HUES48 (cell line): ENCODE data around the gene HES2.
"Not testable (repeated sequence)": the region's sequence is repeated elsewhere in the genome, so short reads cannot be mapped to it uniquely, and the experiment has no call there.

Experiments
- H3K27ac ChIP-seq: one replicate; pipeline ENCODE4 v1.7.0; 2013; ENCODE audit warnings: low read depth, low read length, inconsistent platforms
- H3K27me3 ChIP-seq: 2 replicates; pipeline ENCODE4 v1.6.1; 2013; ENCODE audit warnings: mild to moderate bottlenecking, low read length; ENCODE audit not compliant: control insufficient read depth, insufficient read depth
- H3K36me3 ChIP-seq: 2 replicates; pipeline ENCODE4 v1.6.1; 2013; ENCODE audit warnings: low read length; ENCODE audit not compliant: control insufficient read depth, insufficient read depth
- H3K4me1 ChIP-seq: 2 replicates; pipeline ENCODE4 v1.6.1; 2013; ENCODE audit warnings: mild to moderate bottlenecking, low read length; ENCODE audit not compliant: control insufficient read depth, insufficient read depth
- H3K4me3 ChIP-seq: 2 replicates; pipeline ENCODE4 v1.5.1; 2013; ENCODE audit warnings: mild to moderate bottlenecking, low read depth, low read length
- H3K9ac ChIP-seq: 2 replicates; pipeline ENCODE4 v1.6.1; 2013; ENCODE audit warnings: mild to moderate bottlenecking, low read depth, low read length, moderate library complexity
- H3K9me3 ChIP-seq: 2 replicates; pipeline ENCODE4 v1.6.1; 2013; ENCODE audit warnings: low read length; ENCODE audit not compliant: control insufficient read depth, insufficient read depth

HES2 gene

GRCh38 chr1:6462412-6463119 is 42.8 kb upstream of the HES2 start:
- H3K27me3 ChIP-seq: no peaks in the 10 kb centered on the region
- H3K4me1 ChIP-seq: peaks cover 10% of the 10 kb centered on the region; the same call in 1 of the 2 replicates
- H3K36me3 ChIP-seq: peaks cover 11% of the 10 kb centered on the region
- H3K27ac ChIP-seq: no peak overlapping the region
- no peak overlapping the region for H3K9ac ChIP-seq
- H3K9me3 ChIP-seq: no peaks in the 10 kb centered on the region
- no peak overlapping the region for H3K4me3 ChIP-seq

DNA sequence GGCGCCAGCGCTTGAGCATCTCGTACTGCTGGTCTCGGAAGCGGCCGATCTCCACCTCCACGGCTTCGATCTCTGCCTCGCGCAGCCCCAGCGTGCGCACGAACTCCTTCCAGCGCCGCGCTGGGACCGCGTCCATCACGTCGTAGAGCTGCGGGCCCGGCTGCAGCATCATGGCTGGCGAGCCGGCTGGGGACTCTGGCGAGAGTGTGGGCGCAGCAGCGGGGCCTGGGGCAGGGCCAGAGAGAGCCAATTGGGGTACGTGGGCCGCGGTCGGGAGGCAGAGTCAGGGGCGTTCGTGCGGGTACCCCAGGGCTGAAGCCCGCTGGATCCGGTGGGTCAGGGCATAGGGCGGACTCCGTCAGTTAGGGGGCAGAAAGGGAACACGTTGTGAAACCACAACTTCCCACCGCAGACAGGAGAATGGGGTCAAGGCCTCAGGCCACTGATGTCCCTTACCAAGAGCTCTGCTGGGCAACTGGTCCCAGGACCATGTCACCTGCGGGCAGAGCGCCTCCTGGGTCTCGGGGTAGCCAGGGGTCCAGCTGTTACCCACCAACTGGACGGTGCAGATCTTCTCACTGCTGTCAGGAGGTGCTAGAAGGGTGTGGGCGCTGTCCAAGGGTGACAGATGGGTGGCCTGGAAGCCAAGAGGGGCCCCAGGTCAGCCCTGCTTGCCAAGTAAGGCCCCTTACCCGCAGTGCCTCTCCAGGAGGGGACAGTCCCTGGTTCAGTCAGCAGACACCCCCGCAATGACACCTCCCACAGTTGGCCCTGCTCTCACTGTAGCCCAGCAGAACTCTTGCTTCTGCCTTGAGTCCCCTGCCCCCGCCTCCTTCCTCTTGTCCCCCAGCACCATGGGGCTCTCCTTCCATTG is 42.1 kb upstream of the HES2 start:
- H3K27ac ChIP-seq: no peak overlapping the region
- no peaks in the 10 kb centered on the region for H3K27me3 ChIP-seq
- H3K9ac ChIP-seq: no peak overlapping the region
- H3K36me3 ChIP-seq: peaks cover 11% of the 10 kb centered on the region
- no peak overlapping the region for H3K4me3 ChIP-seq
- H3K9me3 ChIP-seq: no peaks in the 10 kb centered on the region
- peaks cover 10% of the 10 kb centered on the region; the same call in 1 of the 2 replicates for H3K4me1 ChIP-seq

DNA sequence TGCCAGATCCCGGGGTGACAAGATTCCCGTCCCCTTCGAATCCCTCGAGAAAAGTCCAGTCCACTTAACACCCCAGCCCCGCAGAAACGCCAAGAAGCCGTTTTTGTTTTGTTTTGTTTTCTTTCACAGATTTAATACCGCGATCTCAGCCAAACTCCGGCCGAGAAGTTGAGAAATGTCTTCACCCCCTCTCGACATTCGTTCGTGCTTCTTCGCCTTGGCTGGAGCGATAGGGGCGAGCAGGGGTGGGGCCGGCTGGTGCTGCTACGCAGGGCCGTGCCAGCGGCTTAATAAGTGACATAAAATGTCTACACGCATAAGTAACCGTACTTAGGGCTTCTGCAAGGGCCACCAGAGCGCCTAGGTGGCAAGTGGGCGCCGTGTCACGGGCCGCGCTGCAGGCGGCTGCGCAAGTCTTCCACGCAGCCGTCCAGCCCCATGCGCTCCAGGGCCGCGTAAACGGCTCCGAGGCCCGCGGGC is 41.4 kb upstream of the HES2 start:
- Histone ChIP-seq H3K4me1 (peaks cover 10% of the 10 kb centered on the region; the same call in 1 of the 2 replicates), H3K36me3 (peaks cover 11% of the 10 kb centered on the region), H3K27me3 (peaks cover under 1% of the 10 kb centered on the region; the same call in 1 of the 2 replicates), H3K9me3 (no peaks in the 10 kb centered on the region), H3K9ac (no peak overlapping the region), H3K4me3 (no peak overlapping the region), H3K27ac (no peak overlapping the region)

- no peaks in the 10 kb centered on the region for H3K9me3 ChIP-seq
- H3K27me3 ChIP-seq: peaks cover 6% of the 10 kb centered on the region; the same call in 1 of the 2 replicates
- H3K9ac ChIP-seq: no peak overlapping the region
- peaks cover 11% of the 10 kb centered on the region for H3K36me3 ChIP-seq
- peak overlapping the region; percentile 21; the same call in 1 of the 2 replicates for H3K4me3 ChIP-seq
- H3K4me1 ChIP-seq: peaks cover 8% of the 10 kb centered on the region; the same call in 1 of the 2 replicates
- no peak overlapping the region for H3K27ac ChIP-seq
Measured at GRCh38 chr1:6460301-6461050, 40.8 kb upstream of the HES2 start.

GRCh38 chr1:6459850-6460265 is 40.1 kb upstream of the HES2 start:
- Histone ChIP-seq H3K4me3 (peak overlapping the region; percentile 21; the same call in 1 of the 2 replicates), H3K27me3 (peaks cover 12% of the 10 kb centered on the region; the same call in 1 of the 2 replicates), H3K9ac (no peak overlapping the region), H3K36me3 (peaks cover 11% of the 10 kb centered on the region), H3K27ac (no peak overlapping the region), H3K4me1 (peaks cover 6% of the 10 kb centered on the region; the same call in 1 of the 2 replicates), H3K9me3 (no peaks in the 10 kb centered on the region)

DNA sequence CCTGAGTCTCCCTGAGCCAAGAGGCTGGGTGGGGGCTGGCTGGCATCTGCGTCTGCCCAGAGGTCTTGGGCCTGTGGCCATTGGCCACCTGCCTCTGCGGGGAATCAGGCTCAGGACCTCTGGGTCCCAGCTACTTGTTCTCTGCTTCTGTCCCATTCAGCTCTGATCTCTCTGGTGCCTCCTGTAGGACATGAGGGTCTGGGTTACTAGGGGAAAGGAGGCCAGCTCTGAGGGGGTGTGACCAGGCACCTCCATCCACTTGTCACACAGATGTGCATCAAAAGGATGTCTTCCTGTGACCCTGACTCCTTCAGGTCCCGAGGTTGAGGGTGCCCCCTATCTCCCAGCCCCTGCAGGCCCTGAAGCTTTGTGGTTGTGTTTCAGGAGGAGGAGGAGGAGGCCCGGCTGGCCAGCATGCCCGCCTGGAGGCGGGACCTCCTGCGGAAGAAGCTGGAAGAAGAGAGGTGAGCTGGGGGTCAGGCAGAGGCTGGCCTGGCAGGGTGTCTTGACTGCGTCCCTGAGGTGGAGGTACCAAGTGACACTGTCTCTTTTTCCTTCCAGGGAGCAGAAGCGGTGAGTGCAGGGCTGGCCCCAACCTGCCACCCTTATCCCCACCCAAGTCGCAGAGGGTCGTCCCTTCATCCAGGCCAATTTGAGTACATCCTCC is 37.2 kb upstream of the HES2 start:
- peaks cover 6% of the 10 kb centered on the region; the same call in 1 of the 2 replicates for H3K4me1 ChIP-seq
- H3K27ac ChIP-seq: no peak overlapping the region
- H3K27me3 ChIP-seq: peaks cover 29% of the 10 kb centered on the region

DNA sequence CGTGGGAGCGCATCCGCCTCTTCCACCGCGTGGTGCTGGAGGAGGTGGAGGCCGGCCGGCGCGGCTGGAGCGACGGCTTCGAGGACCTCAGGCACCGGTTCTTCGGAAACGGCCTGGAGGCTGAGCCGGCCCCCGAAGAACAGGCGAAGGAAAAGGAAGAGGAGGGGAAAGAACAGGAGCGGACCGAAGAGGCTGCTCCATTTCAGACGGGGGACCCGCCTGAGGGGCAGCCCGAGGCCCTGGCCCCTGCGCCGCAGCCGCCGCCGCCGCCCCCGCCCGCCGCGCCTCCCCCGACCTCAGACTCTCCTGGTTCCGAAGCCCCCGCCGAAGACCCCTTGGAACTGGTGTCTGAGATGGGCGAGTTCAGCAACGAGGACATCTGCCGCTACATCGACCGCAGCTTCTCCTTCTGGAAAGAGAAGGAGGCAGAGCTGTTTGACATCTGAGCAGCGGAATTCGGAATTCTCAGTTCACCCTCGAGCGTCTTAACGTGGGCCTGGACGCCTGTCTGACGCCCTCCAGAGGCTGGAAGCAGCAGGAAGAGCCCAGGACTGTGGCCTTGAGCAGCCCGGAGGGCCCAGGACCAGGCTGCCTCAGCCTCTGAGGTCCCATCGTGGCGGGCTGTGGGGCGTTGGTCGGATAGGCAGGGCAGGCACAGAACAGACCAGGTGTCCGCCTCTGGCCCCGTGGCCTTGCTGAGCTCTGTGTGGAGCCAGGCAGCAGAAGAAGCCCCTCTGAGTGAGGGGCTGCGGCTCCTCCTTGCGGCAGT is 36.2 kb upstream of the HES2 start:
- H3K27ac ChIP-seq, H3K36me3 ChIP-seq, H3K4me1 ChIP-seq, H3K9ac ChIP-seq, H3K9me3 ChIP-seq, H3K4me3 ChIP-seq: not testable (repeated sequence)
- H3K27me3 ChIP-seq: peaks cover 29% of the 10 kb centered on the region

More for the DNA sequence above, 37.2 kb upstream of the HES2 start:
- 0 out of 2 replicates have a peak, but pooled peaks cover 2% of the 10 kb centered on the region for H3K36me3 ChIP-seq
- no peaks in the 10 kb centered on the region for H3K9me3 ChIP-seq
- no peak overlapping the region for H3K9ac ChIP-seq
- H3K4me3 ChIP-seq: no peak overlapping the region

DNA sequence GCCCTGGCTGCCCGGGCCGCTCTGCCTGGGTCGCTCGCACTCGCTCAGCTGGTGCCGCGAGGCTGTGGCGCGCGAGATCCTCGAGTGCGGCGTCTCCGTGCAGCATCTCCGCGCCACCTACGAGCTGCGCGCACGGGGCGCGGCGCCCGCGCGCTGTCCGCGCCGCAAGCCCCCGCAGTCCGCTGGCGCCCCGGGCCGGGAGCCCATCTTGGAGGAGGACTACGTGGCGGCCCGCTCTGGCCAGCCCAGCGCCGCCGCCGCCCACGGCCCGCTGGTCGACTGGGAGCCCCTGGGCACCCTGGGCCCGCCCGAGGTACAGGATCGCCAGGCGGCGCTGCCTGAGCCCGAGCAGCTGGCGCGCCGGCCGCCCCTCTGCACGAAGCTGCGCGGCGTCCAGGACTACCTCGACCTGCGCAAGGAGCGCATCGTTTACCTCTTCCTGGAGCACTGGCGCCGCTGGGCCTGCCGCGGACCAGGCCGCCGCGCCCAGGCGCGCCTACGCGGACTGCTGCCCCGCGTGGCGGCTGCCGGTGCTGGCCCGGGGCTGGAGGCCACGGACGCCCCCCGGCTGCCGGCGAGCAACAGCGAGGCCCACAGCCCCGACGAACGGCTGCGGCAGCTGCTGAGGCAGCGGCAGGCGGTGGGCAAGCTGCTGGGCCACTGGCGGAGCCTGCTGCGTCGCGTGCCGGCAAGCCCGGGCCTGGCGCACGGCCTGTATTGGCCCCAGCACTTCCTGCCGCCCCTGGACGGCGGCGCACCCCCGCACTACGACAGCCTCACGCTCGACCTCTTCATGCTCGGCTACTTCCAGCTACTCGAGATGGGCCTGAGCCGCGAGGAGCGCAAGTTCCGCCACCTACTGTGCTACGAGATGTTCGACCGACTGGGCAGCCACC is 35.4 kb upstream of the HES2 start:
- H3K27me3 ChIP-seq: peaks cover 29% of the 10 kb centered on the region

More for the DNA sequence above, 35.4 kb upstream of the HES2 start:
- Histone ChIP-seq H3K9me3 (no peaks in the 10 kb centered on the region), H3K36me3 (no peaks in the 10 kb centered on the region), H3K4me1 (no peaks in the 10 kb centered on the region), H3K9ac (no peak overlapping the region), H3K4me3 (peak overlapping the region; percentile 36; the same call in 1 of the 2 replicates), H3K27ac (no peak overlapping the region)
